DND-41 (cell line): ENCODE data around the gene USP28.

ENCODE experiments used
- ATAC-seq: fragments of 200-7000 bp; cut with Tn5 transposase; 3 replicates; pipeline ENCODE4 v1.9.1; 2021; ENCODE audit warnings: low read depth; ENCODE audit not compliant: insufficient read depth
- DNase-seq: peaks from one replicate; pipeline ENCODE4 v3.0.0-alpha.2; 2020
- H2AFZ ChIP-seq: 2 replicates; pipeline ENCODE4 v1.6.0; 2012; ENCODE audit warnings: low read depth, low read length
- H3K27ac ChIP-seq: 2 replicates; pipeline ENCODE4 v1.5.1; 2012; ENCODE audit warnings: low read length, inconsistent platforms
- H3K27me3 ChIP-seq: fragments of 200-600 bp; sonication (generic); 2 replicates; pipeline ENCODE4 v1.6.0; 2012; ENCODE audit warnings: low read length, mild to moderate bottlenecking, inconsistent platforms; ENCODE audit not compliant: insufficient read depth, poor library complexity
- H3K36me3 ChIP-seq: 2 replicates; pipeline ENCODE4 v1.5.1; 2012; ENCODE audit warnings: low read length, inconsistent platforms; ENCODE audit not compliant: insufficient read depth
- H3K4me1 ChIP-seq: 2 replicates; pipeline ENCODE4 v1.5.1; 2012; ENCODE audit warnings: mild to moderate bottlenecking, low read length; ENCODE audit not compliant: insufficient read depth
- H3K4me2 ChIP-seq: 2 replicates; pipeline ENCODE4 v1.6.0; 2012; ENCODE audit warnings: mild to moderate bottlenecking, moderate library complexity, low read length, inconsistent platforms; ENCODE audit not compliant: insufficient read depth
- H3K4me3 ChIP-seq, 2 experiments: fragments of 200-600 bp in 1 of 2; shearing (Covaris generic) in 1 of 2; 2 replicates each; pipeline ENCODE4 v1.5.1; 2012 to 2016; ENCODE audit warnings: inconsistent platforms in 2 of 2, low read length in 2 of 2, mild to moderate bottlenecking in 2 of 2, low read depth in 1 of 2, moderate library complexity in 1 of 2
- H3K79me2 ChIP-seq: 2 replicates; pipeline ENCODE4 v1.6.0; 2012; ENCODE audit warnings: low read length, inconsistent platforms; ENCODE audit not compliant: insufficient read depth
- H3K9ac ChIP-seq: 2 replicates; pipeline ENCODE4 v1.6.0; 2012; ENCODE audit warnings: low read depth, mild to moderate bottlenecking, inconsistent platforms, low read length, moderate library complexity
- H3K9me3 ChIP-seq: 2 replicates; pipeline ENCODE4 v1.5.1; 2012; ENCODE audit warnings: low read length, moderate library complexity, mild to moderate bottlenecking, inconsistent platforms; ENCODE audit not compliant: insufficient read depth, severe bottlenecking
- H4K20me1 ChIP-seq: 2 replicates; pipeline ENCODE4 v1.6.0; 2012; ENCODE audit warnings: low read length; ENCODE audit not compliant: insufficient read depth
- EZH2 ChIP-seq: IDR thresholded peaks from 3 replicates; pipeline ENCODE4 v1.6.1; 2012; ENCODE audit warnings: borderline replicate concordance, low read depth, mild to moderate bottlenecking, moderate library complexity, low read length, inconsistent platforms; ENCODE audit not compliant: severe bottlenecking
- TF ChIP-seq, protein P1 (sequence below): IDR thresholded peaks from 2 replicates; pipeline ENCODE4 v1.5.1; 2012; ENCODE audit warnings: borderline replicate concordance, low read length, moderate library complexity, mild to moderate bottlenecking; ENCODE audit not compliant: poor library complexity, severe bottlenecking; ENCODE audit errors: extremely low read depth

Gene USP28

DNA sequence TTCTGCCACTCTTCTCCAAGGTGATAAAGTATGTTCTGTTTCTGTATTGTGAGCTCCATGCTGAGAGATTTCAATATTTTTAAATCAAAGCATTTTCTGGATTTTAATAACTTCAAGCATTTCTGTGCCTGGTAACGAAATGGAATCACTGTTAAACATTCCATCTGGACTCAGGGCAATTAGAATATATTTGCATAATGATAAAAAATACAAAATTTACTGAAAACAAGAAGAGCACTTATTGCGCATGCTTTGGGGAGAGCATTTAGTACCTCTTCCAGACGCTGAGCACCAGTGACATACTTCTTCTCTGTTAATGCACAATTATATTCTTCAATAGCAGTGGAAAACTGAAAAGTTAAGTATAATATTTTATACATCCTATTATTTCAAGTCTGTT lies 115.1 kb downstream of the USP28 start:
- Histone ChIP-seq H3K36me3 (peaks cover 68% of the 10 kb centered on the region), H3K4me1 (no peaks in the 10 kb centered on the region)

DNA sequence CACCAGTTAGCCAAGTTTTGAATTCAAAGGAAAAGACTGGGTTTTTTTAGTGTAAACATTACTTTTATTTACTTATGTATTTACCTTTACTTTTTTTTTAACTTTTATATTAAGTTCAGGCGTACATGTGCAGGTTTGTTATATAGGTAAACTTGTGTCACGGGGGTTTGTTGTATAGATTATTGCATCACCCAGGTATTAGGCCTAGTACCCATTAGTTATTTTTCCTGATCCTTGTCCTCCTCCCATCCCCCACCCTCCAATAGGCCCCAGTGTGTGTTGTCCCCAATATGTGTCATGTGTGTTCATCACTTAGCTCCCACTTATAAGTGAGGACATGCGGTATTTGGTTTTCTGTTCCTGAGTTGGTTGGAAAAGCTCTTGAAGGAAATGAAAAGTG lies 122.4 kb downstream of the USP28 start:
- no peaks in the 10 kb centered on the region for H3K79me2 ChIP-seq
- no peak overlapping the region for H2AFZ ChIP-seq
- DNase-seq, result no peak
- H4K20me1 ChIP-seq, result no peaks in the 10 kb centered on the region
- no peaks in the 10 kb centered on the region for H3K9me3 ChIP-seq
- H3K36me3 ChIP-seq, result peaks cover 63% of the 10 kb centered on the region
- no peak for TF ChIP-seq EZH2
- H3K9ac ChIP-seq, result no peak overlapping the region
- H3K27me3 ChIP-seq, result no peaks in the 10 kb centered on the region
- H3K4me3 ChIP-seq, result no peak overlapping the region
- no peak overlapping the region for H3K27ac ChIP-seq
- ATAC-seq, result no peak
- no peak overlapping the region for H3K4me2 ChIP-seq
- H3K4me1 ChIP-seq, result no peaks in the 10 kb centered on the region

More for the DNA sequence above, 115.1 kb downstream of the USP28 start:
- ATAC-seq (no peak), DNase-seq (no peak)
- H3K4me2 ChIP-seq, result no peak overlapping the region
- H2AFZ ChIP-seq, result no peak overlapping the region
- TF ChIP-seq, protein P1, sequence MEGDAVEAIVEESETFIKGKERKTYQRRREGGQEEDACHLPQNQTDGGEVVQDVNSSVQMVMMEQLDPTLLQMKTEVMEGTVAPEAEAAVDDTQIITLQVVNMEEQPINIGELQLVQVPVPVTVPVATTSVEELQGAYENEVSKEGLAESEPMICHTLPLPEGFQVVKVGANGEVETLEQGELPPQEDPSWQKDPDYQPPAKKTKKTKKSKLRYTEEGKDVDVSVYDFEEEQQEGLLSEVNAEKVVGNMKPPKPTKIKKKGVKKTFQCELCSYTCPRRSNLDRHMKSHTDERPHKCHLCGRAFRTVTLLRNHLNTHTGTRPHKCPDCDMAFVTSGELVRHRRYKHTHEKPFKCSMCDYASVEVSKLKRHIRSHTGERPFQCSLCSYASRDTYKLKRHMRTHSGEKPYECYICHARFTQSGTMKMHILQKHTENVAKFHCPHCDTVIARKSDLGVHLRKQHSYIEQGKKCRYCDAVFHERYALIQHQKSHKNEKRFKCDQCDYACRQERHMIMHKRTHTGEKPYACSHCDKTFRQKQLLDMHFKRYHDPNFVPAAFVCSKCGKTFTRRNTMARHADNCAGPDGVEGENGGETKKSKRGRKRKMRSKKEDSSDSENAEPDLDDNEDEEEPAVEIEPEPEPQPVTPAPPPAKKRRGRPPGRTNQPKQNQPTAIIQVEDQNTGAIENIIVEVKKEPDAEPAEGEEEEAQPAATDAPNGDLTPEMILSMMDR, result no peak
- TF ChIP-seq EZH2, result no peak
- peaks cover 6% of the 10 kb centered on the region; the same call in 1 of the 2 replicates for H4K20me1 ChIP-seq
- no peak overlapping the region for H3K4me3 ChIP-seq
- no peaks in the 10 kb centered on the region for H3K27me3 ChIP-seq
- no peaks in the 10 kb centered on the region for H3K9me3 ChIP-seq
- no peak overlapping the region for H3K9ac ChIP-seq
- H3K79me2 ChIP-seq, result peaks cover 14% of the 10 kb centered on the region; the same call in 1 of the 2 replicates
- H3K27ac ChIP-seq, result no peak overlapping the region
